Left lobe of liver (tissue), 2 donors: ENCODE data around the gene CAT. TPM values are rescaled to one million over a fixed set of nuclear protein-coding genes. Genes with fewer than 3 reads are reported as not detected.
"Not testable (repeated sequence)": the region's sequence is repeated elsewhere in the genome, so short reads cannot be mapped to it uniquely, and the experiment has no call there.

Experiments
- ATAC-seq: fragments of 200-7000 bp; cut with Tn5 transposase; one replicate; pipeline ENCODE4 v1.9.1; 2020; ENCODE audit warnings: mild to moderate bottlenecking, moderate library complexity
- DNase-seq: peaks from one replicate; pipeline ENCODE4 v3.0.0-alpha.2; 2020; ENCODE audit warnings: low spot score
- total RNA-seq: library from RNA; stranded (reverse); gene quantifications from one replicate; pipeline ENCODE4 v1.2.1, GENCODE V29; 2021
- donor health status: DM: no; HTN: no; CAD: no; lungs with moderate emphysema.
- donor health status: DM: no; HTN: yes; CAD: no.

Gene CAT
- total RNA-seq, 1 donor from 2014 or later = 363 TPM

DNA sequence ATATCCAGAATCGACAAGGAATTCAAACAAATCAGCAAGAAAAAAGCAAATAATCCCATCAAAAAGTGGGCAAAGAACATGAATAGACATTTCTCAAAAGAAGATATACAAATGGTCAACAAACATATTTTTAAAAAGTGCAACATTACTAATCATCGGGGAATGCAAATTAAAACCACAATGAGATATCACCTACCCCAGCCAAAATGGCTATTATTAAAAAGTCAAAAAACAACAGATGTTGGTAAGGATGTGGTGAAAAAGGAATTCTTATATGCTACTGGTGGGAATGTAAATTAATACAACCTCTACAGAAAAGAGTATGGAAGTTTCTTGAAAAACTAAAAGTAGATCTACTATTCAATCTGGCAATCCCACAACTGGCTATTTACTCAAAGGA lies 13.9 kb upstream of the CAT start:
- DNase-seq, ATAC-seq: not testable (repeated sequence)

DNA sequence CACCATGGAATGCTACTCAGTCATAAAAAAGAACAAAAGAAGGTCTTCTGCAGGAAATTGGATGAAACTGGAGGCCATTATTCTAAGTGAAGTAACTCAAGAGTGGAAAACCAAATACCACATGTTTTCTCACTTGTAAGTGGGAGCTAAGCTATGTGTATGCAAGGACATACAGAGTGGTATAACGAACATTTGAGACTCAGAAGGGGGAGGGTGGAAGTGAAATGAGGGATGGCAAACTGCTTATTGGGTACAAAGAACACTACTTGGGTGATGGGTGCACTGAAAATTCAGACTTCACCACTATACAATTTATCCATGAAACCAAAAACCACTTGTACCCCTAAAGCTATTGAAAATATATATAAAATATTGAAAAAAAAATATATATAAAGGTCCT lies 13.4 kb upstream of the CAT start:
- no peak for ATAC-seq
- DNase-seq = no peak

DNA sequence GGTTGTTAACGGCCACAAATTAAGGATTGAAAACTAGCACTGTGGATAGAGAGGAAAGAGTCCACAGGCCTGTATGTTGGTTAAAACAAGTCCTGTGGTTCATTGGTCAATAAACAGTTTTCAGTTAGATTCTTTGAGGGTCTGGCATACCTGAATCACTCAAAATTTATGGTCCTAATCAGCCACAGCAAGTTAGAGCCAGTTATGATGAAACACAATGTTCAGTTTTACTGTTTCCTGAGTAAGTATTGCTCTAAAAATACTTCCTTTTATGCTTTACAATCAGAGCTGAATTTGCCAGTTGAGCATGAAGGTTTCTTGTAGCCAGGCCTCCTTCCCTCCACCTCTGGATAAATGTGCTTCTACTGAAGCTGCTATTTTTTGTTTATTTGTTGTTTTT lies 12.9 kb upstream of the CAT start:
- no peak for ATAC-seq
- DNase-seq = no peak

DNA sequence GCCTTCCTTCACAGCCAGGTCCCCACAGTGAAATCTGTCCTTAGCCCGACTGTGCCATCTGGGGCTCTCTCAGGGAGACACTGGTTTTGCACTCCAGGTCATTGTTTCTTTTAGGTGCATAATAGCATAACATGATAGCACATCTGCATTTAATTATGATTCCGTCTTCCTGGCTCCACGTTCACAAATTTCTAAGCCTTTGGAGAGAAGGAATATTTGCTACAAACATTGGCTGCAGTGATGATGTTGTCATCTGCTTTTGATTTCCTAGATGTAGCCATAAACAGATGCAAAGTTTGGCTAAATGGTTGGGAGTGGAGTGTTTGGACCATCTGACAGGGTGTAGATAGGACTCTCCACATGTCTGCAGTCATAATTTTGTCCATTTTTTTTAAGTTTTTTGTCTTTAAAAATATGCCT lies 12.0 kb upstream of the CAT start:
- DNase-seq (no peak), ATAC-seq (peak; percentile 73)

DNA sequence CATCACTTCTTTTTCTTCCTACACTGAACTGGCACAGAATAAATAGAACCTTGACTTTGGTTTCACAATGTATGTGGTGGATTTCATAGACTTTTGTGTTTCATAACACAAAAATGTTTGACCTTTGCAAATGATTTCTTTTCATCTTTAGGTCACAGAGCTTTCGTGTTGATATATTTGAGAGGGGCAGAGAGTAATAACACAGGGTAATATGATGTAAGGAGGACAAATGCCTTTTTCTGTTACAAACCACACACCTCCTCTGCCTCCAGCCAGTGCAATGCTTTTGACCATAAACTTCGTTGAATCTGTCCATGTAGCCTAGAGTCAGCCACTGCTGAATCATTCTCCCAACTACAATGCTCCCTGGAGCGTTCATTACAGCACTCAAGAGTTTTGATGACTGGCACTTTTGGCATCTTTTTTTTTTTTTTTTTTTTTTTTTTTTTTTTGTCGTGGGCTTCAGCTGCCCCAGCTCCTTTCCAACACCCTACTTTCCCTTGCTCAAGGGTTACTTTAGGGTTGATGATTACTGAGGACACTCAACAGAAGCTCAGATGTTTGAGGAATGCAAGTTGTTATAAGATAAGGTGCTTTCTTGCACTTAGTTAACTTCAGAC lies 11.4 kb upstream of the CAT start:
- no peak for DNase-seq
- peak; percentile 87 for ATAC-seq

DNA sequence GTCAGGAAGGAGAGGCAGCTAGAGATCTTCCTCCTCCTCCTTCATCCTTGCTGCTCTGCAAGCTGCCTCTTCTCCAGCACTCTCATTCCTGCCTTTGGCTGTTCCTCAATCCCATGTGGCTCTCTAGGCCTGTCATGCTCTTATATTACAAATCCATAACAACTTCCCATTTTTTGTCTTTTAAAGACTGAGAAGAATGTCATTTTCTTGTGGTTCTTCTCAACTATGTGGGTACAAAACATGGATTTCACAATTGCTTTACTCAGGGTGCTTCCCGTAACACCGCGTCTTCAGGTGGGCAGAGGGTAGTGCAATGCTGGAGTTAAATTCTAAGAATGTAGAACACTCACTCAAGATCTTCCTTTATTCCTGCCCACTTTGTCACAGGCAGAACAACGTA lies 6.8 kb upstream of the CAT start:
- ATAC-seq (no peak), DNase-seq (no peak)

DNA sequence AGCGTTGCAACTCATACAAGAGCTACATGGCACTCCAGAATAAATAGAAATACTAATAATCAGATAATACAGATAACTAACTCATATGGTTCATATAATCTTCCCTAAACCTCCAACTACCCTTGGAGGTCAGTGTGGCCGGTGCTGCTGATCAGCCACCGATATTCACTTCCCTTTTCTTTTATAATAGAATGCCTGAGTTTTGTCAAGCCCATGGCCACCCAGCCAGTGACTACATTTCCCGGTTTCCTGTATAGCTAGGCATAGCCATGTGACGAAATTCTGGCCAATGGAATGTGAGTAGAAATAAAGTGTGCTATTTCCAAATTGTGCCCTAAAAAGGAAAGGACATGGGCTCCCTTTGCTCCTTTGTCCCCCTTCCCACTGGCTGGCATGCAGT lies 5.9 kb upstream of the CAT start:
- DNase-seq (no peak), ATAC-seq (no peak)

DNA sequence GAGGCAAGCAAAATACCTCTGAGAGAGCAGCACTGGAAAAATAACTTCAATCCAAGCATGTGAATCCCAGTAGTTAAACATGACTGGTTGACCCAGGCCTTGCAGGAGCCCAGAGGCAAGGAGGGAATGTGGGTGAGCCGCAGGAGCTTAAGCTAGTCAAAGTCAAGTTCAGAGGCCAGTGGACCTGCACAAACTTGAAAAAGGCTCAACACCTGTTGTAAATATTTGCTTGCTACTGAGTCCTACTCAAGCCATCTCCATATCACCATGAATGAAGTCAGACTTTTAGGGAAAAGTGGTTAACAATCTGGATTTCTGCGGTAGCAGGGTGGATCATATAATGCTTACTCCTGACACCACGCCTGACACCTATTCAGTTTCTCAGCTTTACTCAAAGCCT lies 4.8 kb upstream of the CAT start:
- no peak for DNase-seq
- ATAC-seq = peak; percentile 26

DNA sequence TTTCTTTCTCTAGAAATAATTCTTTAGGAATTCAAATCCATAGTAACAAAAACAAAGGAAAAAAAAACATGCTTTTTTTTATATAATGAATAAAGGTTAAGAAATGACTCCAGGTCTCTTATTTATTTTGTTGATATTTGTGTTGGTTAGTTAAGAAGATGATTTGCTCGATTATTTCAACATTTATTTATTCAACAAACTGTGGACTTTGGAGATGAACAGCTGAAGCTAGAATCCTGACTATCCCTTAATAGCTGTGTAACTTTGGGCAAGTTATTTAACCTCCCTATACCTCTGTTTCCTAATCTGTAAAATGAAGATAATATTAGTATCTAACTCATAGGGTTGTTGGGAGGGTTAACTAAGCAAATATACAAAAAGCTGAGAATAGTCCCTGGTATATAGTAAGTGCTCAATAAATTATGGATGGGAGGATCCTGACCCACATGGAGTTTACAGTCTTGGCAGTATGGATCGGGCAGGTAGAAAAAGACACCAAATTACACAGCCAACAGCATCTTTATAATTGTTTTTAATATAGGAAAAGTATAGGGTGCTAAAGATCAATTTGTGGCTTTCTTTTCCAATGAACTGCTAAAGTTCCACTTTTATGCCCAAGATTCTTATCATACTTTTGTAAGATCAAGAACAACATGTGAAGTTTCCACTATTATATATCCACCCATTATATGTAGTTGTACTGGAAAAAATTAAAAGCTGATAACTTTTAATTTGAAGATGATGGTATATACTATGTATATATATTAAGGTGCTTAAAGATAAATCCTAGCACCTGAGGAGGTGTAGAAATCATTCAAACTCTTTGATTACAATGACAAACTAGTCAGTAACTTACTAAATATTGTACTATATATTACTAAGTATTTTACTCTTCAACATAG lies 1.3 kb upstream of the CAT start:
- ATAC-seq = no peak
- no peak for DNase-seq

DNA sequence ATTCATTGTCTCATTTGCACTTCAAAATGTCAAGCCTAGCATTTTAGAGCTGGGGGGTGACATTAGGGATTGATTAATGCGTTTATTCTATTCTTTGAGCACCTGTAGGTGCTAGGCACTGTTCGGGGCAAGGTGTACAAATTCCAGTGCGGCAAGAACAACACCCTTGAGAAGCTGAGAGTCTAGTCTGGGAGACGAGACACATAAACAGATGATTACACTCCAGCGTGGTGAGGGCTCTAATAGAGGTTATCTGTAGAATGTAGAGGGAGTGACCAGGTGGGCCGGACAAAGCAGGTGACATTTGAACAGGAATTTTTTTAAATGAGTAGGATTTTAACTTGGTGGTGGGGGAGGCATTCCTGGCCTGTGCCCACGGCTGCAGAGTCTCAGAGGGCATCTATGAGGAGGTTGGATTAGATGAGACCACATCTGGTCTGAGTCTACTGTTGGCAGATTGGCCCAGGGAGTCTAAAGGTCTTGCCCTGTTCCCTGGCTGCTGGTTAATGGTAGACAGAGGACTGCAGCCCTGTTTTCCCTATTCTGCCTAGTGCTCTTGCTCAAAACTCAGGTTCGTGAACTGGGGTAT lies 970 bp downstream of the CAT start:
- DNase-seq = peak; percentile 88
- ATAC-seq = peak; percentile 70

DNA sequence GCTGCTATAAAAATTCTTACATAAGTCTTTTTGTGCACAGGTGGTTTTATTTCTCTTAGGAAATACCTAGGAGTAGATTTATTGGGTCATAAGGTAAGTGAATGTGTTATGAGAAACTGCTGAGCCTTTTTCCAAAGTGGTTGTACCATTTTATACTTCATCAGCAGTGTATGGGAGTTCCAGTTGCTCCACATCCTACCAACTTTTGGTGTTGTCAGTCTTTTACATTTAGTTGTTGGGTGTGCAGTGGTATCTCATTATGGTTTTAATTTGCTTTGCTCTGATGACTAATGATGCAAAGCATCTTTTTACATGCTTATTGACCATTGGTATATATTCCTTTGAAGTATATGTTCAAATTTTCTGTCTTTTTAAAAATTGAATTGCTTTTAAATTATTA lies 3.1 kb downstream of the CAT start:
- DNase-seq (no peak), ATAC-seq (no peak)

DNA sequence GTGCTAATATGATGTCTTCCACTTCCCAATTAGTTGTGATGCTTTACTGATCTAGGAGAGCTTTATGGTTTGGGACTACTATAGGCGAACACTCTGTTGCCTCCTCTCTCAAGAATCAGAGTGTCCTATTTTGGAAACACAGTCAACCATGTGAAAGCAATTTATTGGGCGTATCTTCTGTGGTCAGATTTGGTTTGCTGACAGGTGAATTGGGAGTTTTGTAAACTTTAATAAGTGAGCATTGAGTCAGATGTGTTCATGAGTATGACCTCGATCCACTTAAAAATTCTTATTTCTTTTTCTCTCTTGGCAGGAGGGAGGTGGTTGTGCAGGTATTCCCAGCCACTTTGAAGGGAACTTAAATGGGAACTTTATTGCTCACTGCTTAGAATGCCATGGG lies 4.4 kb downstream of the CAT start:
- ATAC-seq = no peak
- DNase-seq = no peak

DNA sequence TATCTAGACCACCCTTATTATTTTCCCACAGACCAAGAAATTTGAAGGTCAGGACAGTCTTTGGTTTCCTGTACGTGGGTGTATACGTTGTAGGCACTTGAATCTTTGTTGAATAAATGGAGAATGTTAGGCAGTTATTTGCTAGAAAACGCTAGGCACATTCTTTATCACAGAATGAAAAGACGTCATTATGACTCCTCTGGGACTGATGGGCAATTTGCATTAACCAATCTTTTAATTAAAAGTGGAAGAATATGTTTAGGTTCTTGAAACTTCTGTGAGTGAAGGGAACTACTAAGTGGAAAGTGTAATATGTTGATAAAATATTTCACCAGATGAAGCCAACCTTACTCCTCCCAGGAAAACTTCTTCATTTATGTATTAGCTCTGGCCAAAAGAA lies 5.7 kb downstream of the CAT start:
- DNase-seq (no peak), ATAC-seq (no peak)

DNA sequence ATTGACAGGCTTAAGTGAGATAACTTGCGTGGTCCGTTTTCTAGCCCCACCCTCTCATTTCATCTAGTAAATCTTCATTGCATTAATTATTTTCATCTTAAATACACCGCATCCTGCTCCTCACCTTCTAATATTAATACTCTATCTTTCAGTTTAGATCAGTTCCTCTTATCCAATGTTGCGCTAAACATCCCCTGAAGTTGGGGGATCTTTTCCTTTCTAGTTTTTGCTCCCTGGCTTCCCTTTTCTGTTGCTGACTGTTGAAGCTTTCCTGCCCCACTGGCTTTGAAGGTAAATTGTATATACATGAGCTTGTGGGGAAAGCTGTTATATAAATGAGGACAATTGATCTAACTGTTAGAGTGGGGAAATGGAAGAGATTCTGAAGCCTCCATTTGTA lies 7.2 kb downstream of the CAT start:
- DNase-seq (no peak), ATAC-seq (no peak)

DNA sequence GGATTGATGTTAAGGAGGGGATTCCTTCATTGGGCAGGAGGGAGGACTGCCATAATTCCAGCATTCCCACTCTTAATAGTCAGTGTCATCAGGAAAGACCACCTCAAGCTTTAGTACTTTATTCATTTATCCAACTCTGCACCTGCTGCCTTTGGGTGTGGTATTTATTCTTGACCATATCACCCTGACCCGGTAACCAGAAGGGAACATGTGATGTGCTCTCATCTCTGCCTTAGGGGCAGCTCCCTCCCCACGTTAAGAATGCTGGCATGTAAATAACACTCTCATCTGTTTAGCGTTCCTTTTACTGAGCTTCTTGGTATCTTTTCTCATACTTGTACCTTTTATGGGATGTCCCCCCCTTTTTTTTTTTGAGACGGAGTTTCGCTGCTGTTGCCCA lies 7.7 kb downstream of the CAT start:
- ATAC-seq (peak; percentile 21), DNase-seq (no peak)

DNA sequence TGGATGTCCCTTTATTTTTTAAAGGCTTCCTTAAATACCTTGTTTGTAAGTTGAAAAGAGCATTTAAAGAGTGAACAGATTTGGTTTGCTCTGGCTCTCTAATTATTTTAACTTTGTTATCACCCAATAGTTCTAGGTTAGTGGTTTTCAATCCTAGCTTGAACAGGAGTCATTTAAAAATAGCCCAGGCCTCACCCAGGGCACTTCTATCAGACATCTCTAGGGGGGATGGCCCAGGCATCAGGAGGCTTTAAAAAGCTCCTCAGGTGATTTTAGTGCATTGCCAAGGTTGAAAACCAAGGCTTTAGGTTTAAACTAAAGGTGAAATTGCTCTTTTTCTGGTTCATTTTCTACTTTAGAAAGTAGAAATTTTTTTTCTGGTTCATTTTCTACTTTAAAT lies 8.3 kb downstream of the CAT start:
- DNase-seq = no peak
- no peak for ATAC-seq

DNA sequence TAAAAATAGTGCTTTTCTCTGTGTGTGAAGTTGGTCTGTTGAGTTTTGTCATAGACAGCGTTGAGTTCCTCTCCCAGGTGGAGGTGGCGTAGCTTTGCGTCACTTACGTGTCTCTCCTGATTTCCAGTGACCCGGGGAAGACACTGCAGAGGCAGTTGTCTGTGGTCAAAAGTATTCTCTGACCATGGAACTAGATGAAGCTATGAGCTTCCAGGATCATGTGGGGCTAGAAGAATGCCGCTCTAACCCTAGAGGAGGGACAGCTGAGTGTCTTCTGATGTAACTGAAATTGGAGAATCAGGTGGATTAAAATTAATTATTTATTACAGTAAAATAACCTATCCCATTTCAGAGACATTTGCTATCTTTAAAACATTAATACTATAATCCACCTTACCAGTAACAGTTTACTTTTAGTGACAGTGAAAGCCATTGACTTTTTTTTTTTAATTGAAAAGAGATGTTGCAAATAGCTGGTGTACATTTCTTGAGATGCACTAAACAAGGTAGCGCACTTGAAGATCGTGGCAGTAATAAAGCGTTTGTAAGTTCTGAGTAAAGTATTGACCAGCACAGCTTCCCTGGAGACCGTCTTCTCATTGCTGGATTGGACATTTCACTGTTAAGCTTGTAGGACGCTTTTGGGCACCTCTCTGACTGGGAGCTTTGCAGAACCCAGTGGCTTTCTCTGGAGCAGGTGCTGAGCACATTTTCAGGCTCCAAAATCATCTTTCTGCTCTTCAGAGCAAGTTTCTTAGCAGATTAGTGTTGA lies 9.7 kb downstream of the CAT start:
- no peak for ATAC-seq

DNA sequence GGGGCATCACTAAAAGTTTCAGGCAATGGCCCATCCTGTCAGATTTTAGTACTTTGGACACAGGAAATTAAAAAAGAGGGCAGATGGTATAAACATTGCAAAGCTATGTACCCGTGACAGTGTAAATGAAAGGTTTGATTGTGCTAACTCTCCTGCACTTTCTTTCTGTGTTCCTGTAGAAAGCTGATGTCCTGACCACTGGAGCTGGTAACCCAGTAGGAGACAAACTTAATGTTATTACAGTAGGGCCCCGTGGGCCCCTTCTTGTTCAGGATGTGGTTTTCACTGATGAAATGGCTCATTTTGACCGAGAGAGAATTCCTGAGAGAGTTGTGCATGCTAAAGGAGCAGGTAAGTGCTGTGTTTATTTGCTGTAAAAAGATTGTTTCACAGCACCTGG lies 10.3 kb downstream of the CAT start:
- no peak for DNase-seq
- ATAC-seq = peak; percentile 26

More for the DNA sequence above, 9.7 kb downstream of the CAT start:
- no peak for DNase-seq

DNA sequence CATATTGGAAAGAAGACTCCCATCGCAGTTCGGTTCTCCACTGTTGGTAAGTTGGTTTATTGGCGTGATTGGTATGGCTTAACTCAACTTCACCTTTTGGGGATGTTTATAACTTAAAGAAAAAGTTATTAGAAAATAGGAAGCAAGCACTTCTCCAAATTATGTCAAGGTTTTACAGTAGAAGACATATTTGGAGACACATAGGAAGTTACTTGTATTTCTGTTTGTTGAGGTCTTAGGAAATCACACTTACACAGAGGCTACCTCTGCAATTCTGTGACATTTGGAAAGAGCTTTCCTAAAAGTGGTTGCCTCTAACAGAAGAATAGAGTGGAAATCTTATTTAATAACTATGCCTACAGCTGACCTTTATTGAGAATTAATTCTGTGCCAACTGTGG lies 12.3 kb downstream of the CAT start:
- ATAC-seq (no peak), DNase-seq (no peak)

DNA sequence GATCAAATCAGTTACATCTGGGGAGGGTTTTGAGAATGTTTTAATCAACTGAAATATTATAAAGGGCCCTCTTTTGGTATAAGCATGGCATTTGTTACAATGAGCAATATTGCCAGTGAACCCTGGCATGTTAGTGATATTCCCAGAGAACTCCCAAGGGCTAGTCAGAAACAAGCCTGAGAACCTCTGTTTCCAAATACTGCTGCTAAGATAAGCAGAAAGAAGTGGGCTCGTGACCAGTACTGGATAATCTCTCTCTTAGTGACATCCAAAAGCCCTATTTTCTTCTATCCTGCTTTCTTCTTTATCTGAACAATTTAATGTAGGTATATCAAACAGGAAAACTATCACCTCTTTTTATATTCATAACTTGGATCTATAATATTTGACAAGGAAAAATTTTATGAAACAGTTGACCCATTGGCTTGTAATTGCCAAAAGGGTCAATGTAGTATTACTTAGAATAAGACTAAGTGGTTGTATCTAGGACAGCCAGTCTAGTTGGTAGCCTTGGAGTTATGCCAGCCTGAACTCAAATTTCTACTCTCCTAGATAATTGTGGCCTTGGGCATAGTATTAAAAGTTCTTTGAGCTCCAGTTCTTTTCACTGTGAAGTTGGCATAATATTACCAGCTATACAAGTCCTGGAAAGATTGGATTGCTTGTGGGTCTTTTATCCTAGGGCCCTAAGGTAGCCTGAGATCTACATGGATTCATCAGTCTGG lies 15.7 kb downstream of the CAT start:
- DNase-seq (no peak), ATAC-seq (peak; percentile 14)

DNA sequence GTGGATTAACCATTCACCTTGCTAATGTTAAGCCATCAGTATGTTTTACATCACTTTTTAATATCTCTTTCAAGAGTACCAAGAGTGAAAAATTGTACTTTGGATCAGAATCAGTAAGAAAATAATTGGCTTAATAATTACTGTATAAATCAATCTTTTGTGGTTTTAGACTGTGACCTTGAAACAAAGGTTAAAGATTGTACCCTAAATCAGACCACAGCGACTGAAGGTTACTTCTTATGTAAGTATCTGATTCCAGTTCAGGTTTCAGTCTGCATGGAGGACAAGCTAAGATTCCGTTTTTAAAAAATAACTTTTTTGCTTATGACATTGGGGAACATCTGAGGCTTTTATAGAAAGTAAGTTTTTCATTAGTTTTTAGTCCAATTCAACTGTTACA lies 18.9 kb downstream of the CAT start:
- DNase-seq (no peak), ATAC-seq (peak; percentile 18)
